Left ventricle myocardium inferior (tissue), 1 donor: Measurements from ENCODE around the gene C20orf173. TPM values are rescaled to one million over a fixed set of nuclear protein-coding genes. Genes with fewer than 3 reads are reported as not detected.

Source experiments
- DNase-seq: peaks from one replicate; pipeline ENCODE4 v3.0.0-alpha.2; 2020
- H3K27ac ChIP-seq: fragments of 200-600 bp; replicated peaks from 2 replicates; pipeline ENCODE4 v1.8.0; 2021
- H3K27me3 ChIP-seq: fragments of 200-600 bp; 2 replicates; pipeline ENCODE4 v1.8.0; 2021; ENCODE audit warnings: low read depth
- H3K36me3 ChIP-seq: fragments of 200-600 bp; 2 replicates; pipeline ENCODE4 v1.8.0; 2021
- H3K4me1 ChIP-seq: fragments of 200-600 bp; 2 replicates; pipeline ENCODE4 v1.8.0; 2021
- H3K4me3 ChIP-seq: fragments of 200-600 bp; 2 replicates; pipeline ENCODE4 v1.8.0; 2021; ENCODE audit warnings: mild to moderate bottlenecking, moderate library complexity
- H3K9me3 ChIP-seq: fragments of 200-600 bp; replicated peaks from 2 replicates; pipeline ENCODE4 v1.8.0; 2021
- intact Hi-C: fragments of 100-400 bp; cut with micrococcal nuclease; formaldehyde crosslinking; loops from one replicate; pipeline ENCODE4 v1.11.0; 2022
- total RNA-seq: library from RNA; stranded (reverse); fragmentation: NEBNext Ultra II Directional; extraction: Animal tissue kit (Norgen Biotek cat#: 25700); gene quantifications from one replicate; pipeline ENCODE4 v1.2.1, GENCODE V29; 2021
- TF ChIP-seq, protein P1 (sequence below): fragments of 200-600 bp; IDR thresholded peaks from 2 replicates; pipeline ENCODE4 v1.8.0; 2021; ENCODE audit warnings: antibody characterized with exemption, mild to moderate bottlenecking, borderline replicate concordance
- donor health status: DM: no; HTN: yes; CAD: no; lungs with severe emphysema.

Gene C20orf173
- total RNA-seq, 1 donor from 2014 or later: not detected

DNA sequence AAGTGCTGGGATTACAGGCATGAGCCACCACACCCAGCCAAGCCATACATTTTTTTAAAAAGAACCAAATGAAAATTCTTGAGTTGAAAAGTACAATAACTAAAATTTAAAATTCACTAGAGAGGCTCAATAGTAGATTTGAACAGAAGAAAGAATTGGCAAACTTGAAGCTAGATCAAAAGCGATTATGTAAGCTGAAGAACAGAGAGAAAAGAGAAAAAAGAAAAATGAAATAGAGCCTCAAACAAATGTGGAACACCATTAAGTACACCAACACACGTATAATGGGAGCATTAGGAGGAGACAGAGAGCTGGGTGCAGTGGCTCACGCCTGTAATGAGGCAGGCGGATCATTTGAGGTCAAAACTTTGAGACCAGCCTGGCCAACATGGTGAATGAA lies 43.4 kb upstream of the C20orf173 start:
- intact Hi-C loops: no loop called here
- H3K27ac ChIP-seq: no peak overlapping the region

DNA sequence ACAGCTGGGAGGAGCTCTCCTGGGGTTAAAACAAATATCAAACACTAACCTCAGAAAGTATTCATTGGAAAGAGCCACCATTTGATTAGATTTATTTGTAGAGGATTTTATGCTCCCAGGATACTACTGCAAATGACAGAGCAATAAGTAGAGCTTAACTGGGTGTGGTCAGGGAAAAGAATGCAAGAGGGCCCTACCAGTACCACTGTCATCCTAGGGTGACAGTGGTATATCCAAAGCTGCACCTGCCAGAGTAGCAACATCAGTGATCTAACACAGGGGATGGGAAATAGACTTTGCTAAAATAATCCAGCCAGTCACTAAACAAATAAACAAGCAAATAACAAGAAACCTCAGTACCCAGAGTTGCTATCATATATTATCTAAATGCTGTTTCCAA lies 42.1 kb upstream of the C20orf173 start:
- intact Hi-C loops: no loop called here
- peaks cover 22% of the 10 kb centered on the region for H3K9me3 ChIP-seq
- H3K27me3 ChIP-seq: no peaks in the 10 kb centered on the region
- no peaks in the 10 kb centered on the region for H3K4me1 ChIP-seq
- no peak overlapping the region for H3K27ac ChIP-seq
- H3K36me3 ChIP-seq: peaks cover 6% of the 10 kb centered on the region
- H3K4me3 ChIP-seq: no peak overlapping the region
- DNase-seq: no peak
- TF ChIP-seq, protein P1, sequence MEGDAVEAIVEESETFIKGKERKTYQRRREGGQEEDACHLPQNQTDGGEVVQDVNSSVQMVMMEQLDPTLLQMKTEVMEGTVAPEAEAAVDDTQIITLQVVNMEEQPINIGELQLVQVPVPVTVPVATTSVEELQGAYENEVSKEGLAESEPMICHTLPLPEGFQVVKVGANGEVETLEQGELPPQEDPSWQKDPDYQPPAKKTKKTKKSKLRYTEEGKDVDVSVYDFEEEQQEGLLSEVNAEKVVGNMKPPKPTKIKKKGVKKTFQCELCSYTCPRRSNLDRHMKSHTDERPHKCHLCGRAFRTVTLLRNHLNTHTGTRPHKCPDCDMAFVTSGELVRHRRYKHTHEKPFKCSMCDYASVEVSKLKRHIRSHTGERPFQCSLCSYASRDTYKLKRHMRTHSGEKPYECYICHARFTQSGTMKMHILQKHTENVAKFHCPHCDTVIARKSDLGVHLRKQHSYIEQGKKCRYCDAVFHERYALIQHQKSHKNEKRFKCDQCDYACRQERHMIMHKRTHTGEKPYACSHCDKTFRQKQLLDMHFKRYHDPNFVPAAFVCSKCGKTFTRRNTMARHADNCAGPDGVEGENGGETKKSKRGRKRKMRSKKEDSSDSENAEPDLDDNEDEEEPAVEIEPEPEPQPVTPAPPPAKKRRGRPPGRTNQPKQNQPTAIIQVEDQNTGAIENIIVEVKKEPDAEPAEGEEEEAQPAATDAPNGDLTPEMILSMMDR: no peak

More for the DNA sequence above, 43.4 kb upstream of the C20orf173 start:
- TF ChIP-seq, protein P1: no peak
- H3K27me3 ChIP-seq: no peaks in the 10 kb centered on the region
- H3K36me3 ChIP-seq: peaks cover 6% of the 10 kb centered on the region
- DNase-seq: no peak
- no peak overlapping the region for H3K4me3 ChIP-seq
- H3K4me1 ChIP-seq: no peaks in the 10 kb centered on the region
- peaks cover 22% of the 10 kb centered on the region for H3K9me3 ChIP-seq

DNA sequence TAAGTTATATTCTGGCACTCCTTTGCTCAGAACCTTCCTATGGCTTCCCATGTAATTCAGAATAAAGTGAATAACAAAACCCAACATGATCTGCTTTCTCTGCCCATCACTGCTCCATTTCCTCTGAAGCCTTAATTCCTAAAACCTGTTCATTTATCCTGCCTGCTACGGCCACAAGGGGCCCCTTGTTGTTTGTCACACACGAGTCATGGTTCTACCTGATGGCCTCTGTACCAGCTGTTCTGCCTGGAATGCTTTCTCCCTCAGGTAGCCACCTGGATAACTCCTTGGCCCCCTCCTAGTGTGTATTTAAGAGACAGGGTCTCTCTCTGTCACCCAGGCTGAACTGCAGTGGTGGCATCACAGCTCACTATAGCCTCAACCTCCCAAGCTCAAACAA lies 39.2 kb upstream of the C20orf173 start:
- no peaks in the 10 kb centered on the region for H3K27me3 ChIP-seq
- no peak overlapping the region for H3K27ac ChIP-seq
- DNase-seq: no peak
- no peaks in the 10 kb centered on the region for H3K4me1 ChIP-seq
- TF ChIP-seq, protein P1: no peak
- peaks cover 15% of the 10 kb centered on the region for H3K9me3 ChIP-seq
- intact Hi-C loops: no loop called here
- peaks cover 6% of the 10 kb centered on the region for H3K36me3 ChIP-seq
- H3K4me3 ChIP-seq: no peak overlapping the region

DNA sequence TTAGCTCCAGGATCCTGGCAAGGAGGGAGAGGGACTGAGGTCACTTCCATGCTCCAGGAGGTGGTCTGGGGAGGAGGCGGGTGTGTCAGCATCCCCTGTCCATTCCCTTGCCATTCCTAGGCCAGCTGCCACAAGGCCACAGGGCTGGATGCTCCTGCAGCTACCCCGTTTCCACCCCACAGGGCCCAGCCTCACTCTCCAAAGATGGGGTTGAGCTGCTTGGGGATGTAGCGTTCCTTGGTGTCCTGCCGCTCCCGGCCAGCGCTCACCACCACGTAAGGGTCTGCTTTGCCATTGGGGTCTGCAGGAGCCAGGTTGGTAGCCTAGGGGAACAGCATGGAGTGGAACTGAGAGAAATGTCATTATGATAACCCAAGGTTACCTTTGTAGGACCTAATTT lies 35.5 kb upstream of the C20orf173 start:
- Histone ChIP-seq H3K4me1 (no peaks in the 10 kb centered on the region), H3K9me3 (no peaks in the 10 kb centered on the region), H3K36me3 (no peaks in the 10 kb centered on the region), H3K27me3 (no peaks in the 10 kb centered on the region), H3K4me3 (no peak overlapping the region), H3K27ac (no peak overlapping the region)
- DNase-seq: no peak
- TF ChIP-seq, protein P1: no peak
- intact Hi-C loops: no loop called here

DNA sequence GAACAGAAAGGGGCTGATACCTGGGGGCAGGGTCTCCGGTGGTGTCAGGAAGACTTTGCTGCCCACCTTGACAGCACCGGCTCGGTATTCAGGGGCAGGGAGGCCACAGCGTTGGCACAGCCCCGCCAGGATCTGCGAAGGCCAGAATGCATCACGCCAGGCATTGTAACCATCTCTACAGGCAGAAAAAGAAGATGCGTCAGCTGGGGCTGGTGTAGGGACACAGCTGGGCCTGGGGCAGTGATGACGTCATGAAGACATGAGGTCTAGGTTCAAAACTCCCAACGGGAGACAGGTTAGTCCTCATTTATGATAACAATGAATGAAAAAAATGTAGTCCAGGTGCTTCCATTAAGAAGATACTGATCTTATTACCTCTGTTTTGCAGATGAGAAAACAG lies 34.4 kb upstream of the C20orf173 start:
- H3K4me1 ChIP-seq: no peaks in the 10 kb centered on the region
- intact Hi-C loops: no loop called here
- no peak overlapping the region for H3K27ac ChIP-seq
- DNase-seq: no peak
- H3K27me3 ChIP-seq: no peaks in the 10 kb centered on the region
- no peaks in the 10 kb centered on the region for H3K9me3 ChIP-seq
- H3K36me3 ChIP-seq: no peaks in the 10 kb centered on the region
- TF ChIP-seq, protein P1: no peak
- no peak overlapping the region for H3K4me3 ChIP-seq
